ENCODE results near the gene GNG7.

GNG7 gene

DNA sequence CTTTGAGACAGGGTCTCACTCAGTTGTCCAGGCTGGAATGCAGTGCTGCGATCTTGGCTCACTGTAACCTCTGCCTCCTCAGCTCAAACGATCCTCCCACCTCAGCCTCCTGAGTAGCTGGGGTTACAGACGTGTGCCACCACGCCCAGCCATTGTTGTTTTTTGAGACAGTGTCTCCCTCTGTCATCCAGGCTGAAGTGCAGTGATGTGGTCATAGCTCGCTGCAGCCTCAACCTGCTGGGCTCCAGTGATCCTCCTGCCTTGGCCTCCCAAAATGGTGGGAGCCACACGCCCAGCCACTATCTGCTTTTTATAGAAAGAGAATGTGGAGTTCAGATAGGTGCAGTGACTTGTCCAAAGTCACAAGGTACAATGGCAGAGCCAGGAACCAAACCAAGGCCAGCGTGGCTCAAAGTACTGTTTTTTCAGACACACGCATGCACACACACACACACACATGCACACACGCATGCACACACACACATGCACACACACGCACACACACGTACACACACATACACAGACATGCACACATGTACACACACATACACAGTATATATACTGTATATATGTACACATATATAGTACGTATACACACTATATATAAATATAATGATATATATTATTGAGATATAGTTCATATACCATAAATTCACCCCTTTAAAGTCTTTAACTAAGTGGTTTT, 220.0 kb downstream of the GNG7 start:
- TF ChIP-seq, protein P1, sequence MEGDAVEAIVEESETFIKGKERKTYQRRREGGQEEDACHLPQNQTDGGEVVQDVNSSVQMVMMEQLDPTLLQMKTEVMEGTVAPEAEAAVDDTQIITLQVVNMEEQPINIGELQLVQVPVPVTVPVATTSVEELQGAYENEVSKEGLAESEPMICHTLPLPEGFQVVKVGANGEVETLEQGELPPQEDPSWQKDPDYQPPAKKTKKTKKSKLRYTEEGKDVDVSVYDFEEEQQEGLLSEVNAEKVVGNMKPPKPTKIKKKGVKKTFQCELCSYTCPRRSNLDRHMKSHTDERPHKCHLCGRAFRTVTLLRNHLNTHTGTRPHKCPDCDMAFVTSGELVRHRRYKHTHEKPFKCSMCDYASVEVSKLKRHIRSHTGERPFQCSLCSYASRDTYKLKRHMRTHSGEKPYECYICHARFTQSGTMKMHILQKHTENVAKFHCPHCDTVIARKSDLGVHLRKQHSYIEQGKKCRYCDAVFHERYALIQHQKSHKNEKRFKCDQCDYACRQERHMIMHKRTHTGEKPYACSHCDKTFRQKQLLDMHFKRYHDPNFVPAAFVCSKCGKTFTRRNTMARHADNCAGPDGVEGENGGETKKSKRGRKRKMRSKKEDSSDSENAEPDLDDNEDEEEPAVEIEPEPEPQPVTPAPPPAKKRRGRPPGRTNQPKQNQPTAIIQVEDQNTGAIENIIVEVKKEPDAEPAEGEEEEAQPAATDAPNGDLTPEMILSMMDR (conservative IDR thresholded peaks at IDR 0.05), result no peak
- H3K27ac ChIP-seq, result no peak overlapping the region

DNA sequence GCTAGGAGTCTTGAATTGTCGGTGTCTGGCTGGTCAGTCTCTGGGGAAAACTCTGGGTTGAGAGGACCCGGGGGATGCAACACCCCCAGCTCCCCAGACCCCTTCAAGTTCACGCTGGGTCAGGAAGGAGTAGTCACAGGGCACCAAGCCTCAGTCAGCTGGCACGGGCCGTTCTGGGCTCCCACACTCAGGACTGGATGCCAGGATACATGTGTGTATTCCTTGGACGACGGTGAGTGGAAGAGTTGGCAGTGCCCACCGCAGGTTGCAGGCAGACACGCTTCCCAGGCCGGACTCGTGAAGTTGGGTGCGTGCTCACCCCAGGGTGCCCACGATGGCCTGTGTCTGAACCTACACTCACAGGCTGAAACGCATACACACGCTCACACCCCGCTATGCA, 221.0 kb downstream of the GNG7 start:
- TF ChIP-seq, protein P1 (conservative IDR thresholded peaks at IDR 0.05), result no peak
- no peak overlapping the region for H3K27ac ChIP-seq

GRCh38 chr19:2479556-2480194, 222.8 kb downstream of the GNG7 start:
- H3K27ac ChIP-seq, result no peak overlapping the region; the same call in 1 of the 2 replicates
- TF ChIP-seq, protein P1 (conservative IDR thresholded peaks at IDR 0.05), result no peak

DNA sequence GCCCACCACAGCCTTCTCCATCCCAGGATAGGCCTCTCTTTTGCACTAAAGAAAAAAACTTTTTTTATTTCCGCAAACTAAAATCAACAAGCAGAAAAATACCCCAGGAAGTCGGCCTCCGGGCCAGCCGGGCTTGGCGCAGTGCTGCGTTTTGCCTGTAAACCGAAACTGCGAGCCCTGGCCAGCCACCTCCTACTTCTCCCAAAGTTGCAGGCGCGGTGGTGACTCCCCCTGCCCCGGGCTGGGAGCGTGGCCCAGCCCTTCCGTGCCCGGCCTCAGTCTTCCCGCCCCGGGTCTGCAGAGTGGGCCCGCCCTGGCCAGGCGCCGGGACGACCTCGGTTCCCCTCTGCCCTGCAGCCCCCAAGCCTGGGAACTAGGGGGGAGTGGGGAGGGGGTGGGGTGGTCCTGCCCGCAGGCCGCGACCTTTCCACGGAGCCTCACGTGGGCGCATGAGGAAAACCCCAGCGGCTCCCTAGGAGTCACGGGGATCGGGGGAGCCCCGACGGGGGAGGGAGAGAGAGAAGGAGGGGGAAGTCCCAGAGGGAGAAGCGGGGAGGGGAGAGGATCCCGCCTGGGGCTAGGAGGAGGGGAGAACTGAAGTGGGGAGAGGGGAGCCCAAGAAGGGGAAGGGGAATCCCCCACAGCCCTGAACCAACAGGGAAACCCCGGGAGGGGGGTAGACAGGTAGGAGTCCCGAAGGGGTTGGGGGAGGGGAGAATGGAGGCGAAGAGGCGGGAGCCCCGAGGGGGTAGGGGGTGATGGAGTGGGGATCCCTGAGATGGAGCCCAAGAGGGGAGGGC, 223.5 kb downstream of the GNG7 start:
- peak overlapping the region; percentile 82 for H3K27ac ChIP-seq
- TF ChIP-seq, protein P1 (conservative IDR thresholded peaks at IDR 0.05), result no peak

DNA sequence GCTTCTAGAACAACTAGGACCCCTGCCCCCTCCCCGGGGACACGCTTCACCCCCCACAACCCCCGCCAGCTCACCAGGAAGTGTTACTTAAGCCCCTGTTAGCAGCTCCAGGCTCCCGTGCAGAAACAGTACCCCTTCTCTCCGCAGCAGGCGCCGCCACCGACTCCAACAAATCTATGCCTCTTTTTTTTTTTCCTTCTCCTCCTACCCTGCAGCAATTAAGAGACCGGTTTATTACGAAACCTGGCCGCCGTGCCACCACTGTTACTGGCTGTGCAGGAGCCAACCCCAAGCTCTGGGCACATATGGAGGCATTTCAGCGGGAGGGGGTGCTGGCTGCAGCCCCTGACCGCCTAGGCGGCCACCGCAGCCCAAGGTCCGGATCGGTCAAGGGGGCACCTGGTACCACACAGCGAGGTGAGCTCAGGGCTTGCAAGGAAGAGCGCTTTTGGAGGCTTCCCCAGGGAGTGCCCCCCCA, 224.2 kb downstream of the GNG7 start:
- TF ChIP-seq, protein P1 (conservative IDR thresholded peaks at IDR 0.05), result peak; percentile 55
- peak overlapping the region; percentile 82 for H3K27ac ChIP-seq

- H3K27ac ChIP-seq, result peak overlapping the region; percentile 82
- TF ChIP-seq, protein P1 (conservative IDR thresholded peaks at IDR 0.05), result no peak
Measured at GRCh38 chr19:2477732-2478191, 224.7 kb downstream of the GNG7 start.
